K562 (cell line): ENCODE results near the gene ADGRL3. TPM values are rescaled to one million over a fixed set of nuclear protein-coding genes. Genes with fewer than 3 reads are reported as not detected.

Source experiments
- CEBPB ChIP-seq: fragments of 450-650 bp; IDR thresholded peaks from 2 replicates; pipeline ENCODE4 v1.6.1; 2016; ENCODE audit warnings: missing genetic modification characterization, missing compliant biosample characterization
- FOXP4 ChIP-seq: sonication (generic); formaldehyde crosslinking; IDR thresholded peaks from 2 replicates; pipeline ENCODE4 v1.8.0; 2022; ENCODE audit warnings: mild to moderate bottlenecking, missing genetic modification reagents, borderline replicate concordance
- HMG20B ChIP-seq: fragments of 250-450 bp; sonication (Bioruptor Pico); IDR thresholded peaks from 2 replicates; pipeline ENCODE4 v1.5.0; 2021; ENCODE audit warnings: mild to moderate bottlenecking
- TBL1XR1 ChIP-seq, 2 experiments: IDR thresholded peaks; 2 replicates each; pipeline ENCODE4 v1.6.1; 2012; ENCODE audit warnings: improper control_type of control experiment in 2 of 2, low read length in 2 of 2, mild to moderate bottlenecking in 1 of 2
- THRB ChIP-seq: fragments of 450-650 bp; formaldehyde crosslinking; conservative IDR thresholded peaks from 2 replicates; pipeline ENCODE4 v1.4.0; 2022; ENCODE audit warnings: mild to moderate bottlenecking, missing genetic modification characterization
- ZNF395 ChIP-seq: fragments of 200-800 bp; sonication (Bioruptor generic); IDR thresholded peaks from 2 replicates; pipeline ENCODE4 v1.6.1; 2017; ENCODE audit warnings: missing genetic modification characterization, missing compliant biosample characterization
- ZNF589 ChIP-seq: fragments of 200-800 bp; sonication (Bioruptor generic); IDR thresholded peaks from 2 replicates; pipeline ENCODE4 v1.6.1; 2016; ENCODE audit warnings: low read depth, missing genetic modification characterization, missing compliant biosample characterization
- polyA plus RNA-seq, 8 experiments: library from polyadenylated mRNA; depleted of rRNA in 4 of 8; stranded (reverse) in 5 of 8; unstranded in 3 of 8; fragments of >200 nt; fragmentation: Nextera tagmentation in 2 of 8; fragmentation: Illumina TruSeq in 1 of 8; extraction: Ambion mirVana in 2 of 8; extraction: Trizol in 1 of 8; gene quantifications; 2 replicates each; pipeline versions ENCODE4 v1.2.1 to v1.2.3, GENCODE V29; 2011 to 2014; ENCODE audit warnings: inconsistent platforms in 1 of 8, missing spikeins in 1 of 8
- total RNA-seq, 7 experiments: library from RNA; depleted of rRNA in 6 of 7; stranded (reverse); fragments of >200 nt in 6 of 7; fragmentation: Illumina TruSeq in 2 of 7; extraction: Trizol in 2 of 7; gene quantifications; 2 replicates each; pipeline versions ENCODE4 v1.2.1 to v1.2.3, GENCODE V29; 2011 to 2021; ENCODE audit warnings: low replicate concordance in 1 of 7

ADGRL3 gene
- total and polyA plus RNA-seq, 9 of the 15 experiments (the other 6 are each of a cell fraction or from before 2014, with no cell fraction given), result 0.03 to 0.14 (median 0.04) TPM; not detected in 2

- no peak for TF ChIP-seq ZNF589
- no peak for TF ChIP-seq TBL1XR1 (IDR thresholded peaks at IDR 0.05; ENCODE audit: low read length in 2 of 2)
- no peak for TF ChIP-seq FOXP4 (CRISPR knock-in tag)
- no peak for TF ChIP-seq CEBPB (tag)
- TF ChIP-seq HMG20B (CRISPR knock-in tag), result no peak
- TF ChIP-seq ZNF395 (CRISPR knock-in tag), result no peak
- TF ChIP-seq THRB (CRISPR knock-in tag), result no peak
Measured at GRCh38 chr4:61750810-61751209, 550.7 kb downstream of the ADGRL3 start (continued).
